ENCODE data around the gene FGF14. TPM values are rescaled to one million over a fixed set of nuclear protein-coding genes. Genes with fewer than 3 reads are reported as not detected.
"Not testable (repeated sequence)": the region's sequence is repeated elsewhere in the genome, so short reads cannot be mapped to it uniquely, and the experiment has no call there.

Gene FGF14
- total RNA-seq, 1 experiment from 2014 or later, result 0.22 TPM

GRCh38 chr13:102071711-102072110 is 330.1 kb downstream of the FGF14 start:
- Histone ChIP-seq H3K4me1 (ENCODE audit: insufficient read depth, low read length) (no peaks in the 10 kb centered on the region), H4K5ac (ENCODE audit: insufficient read length, low read depth, low read length) (no peak overlapping the region), H3K27me3 (ENCODE audit: insufficient read depth, low read length) (no peaks in the 10 kb centered on the region), H3K14ac (ENCODE audit: insufficient read depth, low read length) (no peak overlapping the region), H3K4me2 (ENCODE audit: insufficient read depth, insufficient read length, low read length) (no peak overlapping the region), H3K9me3 (ENCODE audit: control insufficient read depth, low read depth, low read length) (no peaks in the 10 kb centered on the region), H2BK12ac (ENCODE audit: insufficient read length, low read depth, low read length) (no peak overlapping the region), H2BK120ac (ENCODE audit: low read depth, low read length, poor library complexity, severe bottlenecking) (no peak overlapping the region), H3K79me1 (ENCODE audit: insufficient read depth, low read depth, low read length, poor library complexity, severe bottlenecking) (no peaks in the 10 kb centered on the region), H2AFZ (ENCODE audit: low read length) (no peak overlapping the region), H4K91ac (ENCODE audit: insufficient read length, low read depth, low read length) (no peak overlapping the region), H3K27ac (ENCODE audit: insufficient read length, low read depth, low read length) (no peak overlapping the region), H4K20me1 (ENCODE audit: control insufficient read depth, insufficient read depth, insufficient read length) (no peaks in the 10 kb centered on the region), H3K79me2 (ENCODE audit: insufficient read depth, low read length) (no peaks in the 10 kb centered on the region), H2BK20ac (ENCODE audit: low read depth, low read length, poor library complexity, severe bottlenecking) (no peak overlapping the region), H3K9ac (ENCODE audit: extremely low read depth, insufficient read length, low read length) (no peak overlapping the region), H2BK5ac (ENCODE audit: insufficient read length, low read length) (no peak overlapping the region), H3T11ph (ENCODE audit: low read length) (no peak overlapping the region), H3K23me2 (ENCODE audit: insufficient read length, low read depth, low read length, poor library complexity, severe bottlenecking) (no peaks in the 10 kb centered on the region), H3K4ac (ENCODE audit: low read depth, low read length) (no peak overlapping the region), H3K56ac (ENCODE audit: insufficient read length, low read depth, low read length) (no peak overlapping the region), H3K18ac (ENCODE audit: insufficient read length, low read depth, low read length) (no peak overlapping the region), H4K8ac (replicated peaks; ENCODE audit: insufficient read length, low read depth, low read length) (no peak overlapping the region), H2AK5ac (ENCODE audit: insufficient read length, low read length) (no peak overlapping the region), H2BK15ac (ENCODE audit: low read depth, low read length) (no peak overlapping the region), H3K23ac (ENCODE audit: insufficient read length, low read depth, low read length) (no peak overlapping the region)
- Mint-ChIP-seq H3K36me3 (ENCODE audit: insufficient read depth in 1 of 3, low read depth in 3 of 3) (peaks cover 0 to 2% (median 2%) of the 10 kb centered on the region in 3 experiments; a peak in 2 of 7 replicates), H3K27me3 (ENCODE audit: low read depth) (no peaks in the 10 kb centered on the region), H3K4me1 (peaks cover 4 to 9% of the 10 kb centered on the region in 2 experiments), H3K4me3 (no peak overlapping the region), H3K27ac (no peak overlapping the region), H3K9me3 (peaks cover 5 to 7% of the 10 kb centered on the region in 2 experiments; a peak in 4 of 5 replicates)
- TF ChIP-seq, protein P1, sequence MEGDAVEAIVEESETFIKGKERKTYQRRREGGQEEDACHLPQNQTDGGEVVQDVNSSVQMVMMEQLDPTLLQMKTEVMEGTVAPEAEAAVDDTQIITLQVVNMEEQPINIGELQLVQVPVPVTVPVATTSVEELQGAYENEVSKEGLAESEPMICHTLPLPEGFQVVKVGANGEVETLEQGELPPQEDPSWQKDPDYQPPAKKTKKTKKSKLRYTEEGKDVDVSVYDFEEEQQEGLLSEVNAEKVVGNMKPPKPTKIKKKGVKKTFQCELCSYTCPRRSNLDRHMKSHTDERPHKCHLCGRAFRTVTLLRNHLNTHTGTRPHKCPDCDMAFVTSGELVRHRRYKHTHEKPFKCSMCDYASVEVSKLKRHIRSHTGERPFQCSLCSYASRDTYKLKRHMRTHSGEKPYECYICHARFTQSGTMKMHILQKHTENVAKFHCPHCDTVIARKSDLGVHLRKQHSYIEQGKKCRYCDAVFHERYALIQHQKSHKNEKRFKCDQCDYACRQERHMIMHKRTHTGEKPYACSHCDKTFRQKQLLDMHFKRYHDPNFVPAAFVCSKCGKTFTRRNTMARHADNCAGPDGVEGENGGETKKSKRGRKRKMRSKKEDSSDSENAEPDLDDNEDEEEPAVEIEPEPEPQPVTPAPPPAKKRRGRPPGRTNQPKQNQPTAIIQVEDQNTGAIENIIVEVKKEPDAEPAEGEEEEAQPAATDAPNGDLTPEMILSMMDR (conservative IDR thresholded peaks at IDR 0.05), result no peak
- WGBS (ENCODE audit: extremely low coverage, insufficient read length, low lambda C conversion rate), result no CpG with 5 or more reads among the region's 6 CpGs
- no peak for DNase-seq

GRCh38 chr13:102068323-102068722 is 333.5 kb downstream of the FGF14 start:
- H3K4ac ChIP-seq (ENCODE audit: low read depth, low read length); H3T11ph ChIP-seq (ENCODE audit: low read length); H3K27me3 ChIP-seq (ENCODE audit: insufficient read depth, low read length); H2BK15ac ChIP-seq (ENCODE audit: low read depth, low read length); H3K9ac ChIP-seq (ENCODE audit: extremely low read depth, insufficient read length, low read length); DNase-seq; H3K27me3 Mint-ChIP-seq (ENCODE audit: low read depth); H2BK20ac ChIP-seq (ENCODE audit: low read depth, low read length, poor library complexity, severe bottlenecking); H2BK120ac ChIP-seq (ENCODE audit: low read depth, low read length, poor library complexity, severe bottlenecking); H4K20me1 ChIP-seq (ENCODE audit: control insufficient read depth, insufficient read depth, insufficient read length); H3K56ac ChIP-seq (ENCODE audit: insufficient read length, low read depth, low read length); H2BK12ac ChIP-seq (ENCODE audit: insufficient read length, low read depth, low read length); H3K27ac Mint-ChIP-seq; H3K4me1 Mint-ChIP-seq; H2AK5ac ChIP-seq (ENCODE audit: insufficient read length, low read length); H4K8ac ChIP-seq (replicated peaks; ENCODE audit: insufficient read length, low read depth, low read length); H4K5ac ChIP-seq (ENCODE audit: insufficient read length, low read depth, low read length); H3K23ac ChIP-seq (ENCODE audit: insufficient read length, low read depth, low read length); H3K4me3 Mint-ChIP-seq; H3K14ac ChIP-seq (ENCODE audit: insufficient read depth, low read length); H4K91ac ChIP-seq (ENCODE audit: insufficient read length, low read depth, low read length); H3K9me3 Mint-ChIP-seq; H3K27ac ChIP-seq (ENCODE audit: insufficient read length, low read depth, low read length); H3K23me2 ChIP-seq (ENCODE audit: insufficient read length, low read depth, low read length, poor library complexity, severe bottlenecking); H2BK5ac ChIP-seq (ENCODE audit: insufficient read length, low read length); H3K36me3 Mint-ChIP-seq (ENCODE audit: insufficient read depth in 1 of 3, low read depth in 3 of 3); H3K4me1 ChIP-seq (ENCODE audit: insufficient read depth, low read length); H3K4me2 ChIP-seq (ENCODE audit: insufficient read depth, insufficient read length, low read length); H3K79me2 ChIP-seq (ENCODE audit: insufficient read depth, low read length); H2AFZ ChIP-seq (ENCODE audit: low read length); H3K79me1 ChIP-seq (ENCODE audit: insufficient read depth, low read depth, low read length, poor library complexity, severe bottlenecking); H3K9me3 ChIP-seq (ENCODE audit: control insufficient read depth, low read depth, low read length); H3K18ac ChIP-seq (ENCODE audit: insufficient read length, low read depth, low read length): not testable (repeated sequence)
- no CpG with 5 or more reads among the region's 28 CpGs for WGBS (ENCODE audit: extremely low coverage, insufficient read length, low lambda C conversion rate)

Measured in H9 (cell line).